KG1 (cell line): Measurements from ENCODE around the gene KLC3.

Experiments used
- DNase-seq: peaks from one replicate; lab custom pipeline; 2025; lab: John Stamatoyannopoulos, UW

Gene KLC3

DNA sequence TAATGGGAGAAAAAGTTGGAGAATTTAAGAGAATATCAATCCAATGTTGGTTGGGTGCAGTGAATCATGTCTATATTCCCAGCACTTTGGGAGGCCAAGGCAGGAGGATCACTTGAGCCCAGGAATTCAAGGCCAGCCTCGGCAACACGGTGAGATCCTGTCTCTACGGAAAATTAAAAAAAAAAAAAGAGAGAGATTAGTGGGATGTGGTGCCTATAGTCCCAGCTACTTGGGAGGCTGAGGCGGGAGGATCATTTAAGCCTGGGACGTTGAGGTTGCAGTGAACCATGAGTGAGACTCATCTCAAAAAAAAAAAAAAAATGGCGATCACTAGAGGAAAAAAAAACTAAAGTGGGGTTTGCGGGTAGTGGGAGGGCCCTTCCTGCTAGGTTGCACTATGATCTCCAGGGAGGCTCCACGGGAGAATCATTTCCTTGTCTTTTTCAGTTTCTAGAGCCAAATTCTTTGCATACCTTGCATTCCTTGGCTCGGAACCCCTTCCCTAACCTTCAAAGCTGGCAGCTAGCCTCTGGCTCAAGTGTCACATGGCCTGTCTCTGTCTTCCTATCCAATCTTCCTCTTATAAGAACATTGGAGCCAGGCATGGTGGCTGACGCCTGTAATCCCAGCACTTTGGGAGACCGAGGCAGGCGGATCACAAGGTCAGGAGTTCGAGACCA is 35.6 kb downstream of the KLC3 start:
- DNase-seq, result no peak

DNA sequence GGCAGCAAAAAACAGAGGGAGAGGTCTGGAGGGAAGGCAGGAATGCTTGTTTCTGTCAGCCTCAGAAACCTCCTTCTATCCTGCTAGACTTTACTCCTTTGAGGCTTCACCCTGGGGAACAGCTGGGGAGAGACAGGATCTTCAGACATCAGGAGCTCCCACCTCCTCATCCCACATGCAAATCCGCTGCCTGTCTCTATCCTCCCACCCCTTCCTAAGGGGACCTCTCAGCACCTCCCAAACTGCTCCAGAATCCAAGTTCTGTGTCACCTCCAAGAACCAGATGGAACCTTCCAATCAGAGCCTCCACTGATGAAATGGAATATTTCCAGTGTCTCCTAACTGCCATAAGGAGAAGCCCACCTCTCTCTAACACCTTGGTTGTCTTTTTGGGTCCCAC is 39.6 kb downstream of the KLC3 start:
- DNase-seq, result no peak

DNA sequence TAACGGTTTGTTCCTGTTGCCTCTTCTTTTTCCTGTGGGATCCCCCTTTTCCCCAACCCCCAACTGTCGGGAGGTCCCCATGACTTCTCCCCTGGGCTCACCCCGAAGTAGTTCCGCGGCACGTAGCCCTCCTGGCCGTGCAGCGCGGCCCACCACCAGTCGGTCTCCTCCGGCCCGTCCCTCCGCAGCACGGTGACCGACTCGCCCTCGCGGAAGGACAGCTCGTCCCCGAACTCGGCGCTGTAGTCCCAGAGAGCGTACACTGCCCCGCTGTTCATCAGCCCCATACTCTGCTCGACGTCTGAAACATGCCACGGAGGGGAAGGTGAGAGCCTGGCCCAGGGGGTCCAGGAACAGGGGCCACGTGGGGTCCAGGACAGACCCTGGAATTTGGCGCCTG is 41.9 kb downstream of the KLC3 start:
- no peak for DNase-seq

DNA sequence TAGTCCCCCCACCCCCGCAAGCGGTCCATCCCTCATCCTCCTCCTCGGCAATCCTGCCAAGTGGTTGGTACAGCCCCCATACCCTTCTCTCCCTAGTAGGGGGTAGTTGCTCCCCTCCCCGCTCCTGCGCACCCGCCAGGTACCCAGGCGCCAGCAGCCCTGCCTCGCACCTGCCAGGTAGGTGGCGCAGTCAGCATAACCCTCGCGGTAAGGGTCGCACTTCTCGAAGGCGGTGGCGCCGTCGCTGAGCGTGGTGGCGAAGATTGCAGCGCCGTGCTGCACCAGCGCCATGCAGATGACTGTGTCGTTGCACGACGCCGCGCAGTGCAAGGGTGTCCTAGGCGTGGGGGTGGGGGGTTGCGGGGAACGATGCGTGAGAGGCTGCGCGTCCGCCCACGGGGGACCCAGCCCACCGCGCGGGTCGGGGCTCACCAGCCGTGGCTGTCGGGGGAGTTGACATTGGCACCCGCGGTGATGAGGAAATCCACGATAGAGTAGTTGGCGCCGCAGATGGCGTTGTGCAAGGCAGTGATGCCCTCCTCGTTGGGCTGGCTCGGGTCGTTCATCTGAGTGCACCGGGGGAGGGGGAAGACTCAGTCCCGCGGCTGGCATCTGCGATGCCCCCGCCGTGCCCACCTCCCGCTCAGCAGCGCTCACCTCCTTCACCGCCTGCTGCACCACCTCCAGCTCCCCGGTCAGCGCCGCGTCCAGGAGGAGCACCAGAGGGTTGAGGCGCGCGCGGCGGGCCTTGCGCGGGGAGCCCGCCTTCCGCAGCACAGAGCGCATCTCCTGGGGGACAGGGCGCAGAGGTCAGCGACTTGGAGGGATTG is 45.1 kb downstream of the KLC3 start:
- DNase-seq, result no peak

DNA sequence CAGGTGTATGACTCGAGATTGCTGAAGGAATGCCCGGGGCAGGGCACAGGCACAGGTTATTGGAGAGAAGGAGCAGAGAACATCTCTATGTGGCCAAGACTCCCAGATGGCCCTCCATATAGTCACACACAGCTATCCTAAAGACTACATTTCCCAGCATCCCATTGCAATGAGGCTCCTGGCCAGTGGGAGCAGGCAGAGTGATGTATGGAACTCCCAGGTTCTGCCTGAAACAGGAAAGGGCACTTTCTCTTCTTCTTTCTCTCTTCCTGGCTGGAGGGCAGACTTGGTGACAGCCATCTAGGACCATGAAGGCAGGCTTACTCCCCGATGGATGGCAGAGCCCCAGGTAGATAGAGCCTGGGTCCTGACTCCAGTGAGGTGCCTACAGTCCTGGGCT is 50.8 kb downstream of the KLC3 start:
- no peak for DNase-seq

DNA sequence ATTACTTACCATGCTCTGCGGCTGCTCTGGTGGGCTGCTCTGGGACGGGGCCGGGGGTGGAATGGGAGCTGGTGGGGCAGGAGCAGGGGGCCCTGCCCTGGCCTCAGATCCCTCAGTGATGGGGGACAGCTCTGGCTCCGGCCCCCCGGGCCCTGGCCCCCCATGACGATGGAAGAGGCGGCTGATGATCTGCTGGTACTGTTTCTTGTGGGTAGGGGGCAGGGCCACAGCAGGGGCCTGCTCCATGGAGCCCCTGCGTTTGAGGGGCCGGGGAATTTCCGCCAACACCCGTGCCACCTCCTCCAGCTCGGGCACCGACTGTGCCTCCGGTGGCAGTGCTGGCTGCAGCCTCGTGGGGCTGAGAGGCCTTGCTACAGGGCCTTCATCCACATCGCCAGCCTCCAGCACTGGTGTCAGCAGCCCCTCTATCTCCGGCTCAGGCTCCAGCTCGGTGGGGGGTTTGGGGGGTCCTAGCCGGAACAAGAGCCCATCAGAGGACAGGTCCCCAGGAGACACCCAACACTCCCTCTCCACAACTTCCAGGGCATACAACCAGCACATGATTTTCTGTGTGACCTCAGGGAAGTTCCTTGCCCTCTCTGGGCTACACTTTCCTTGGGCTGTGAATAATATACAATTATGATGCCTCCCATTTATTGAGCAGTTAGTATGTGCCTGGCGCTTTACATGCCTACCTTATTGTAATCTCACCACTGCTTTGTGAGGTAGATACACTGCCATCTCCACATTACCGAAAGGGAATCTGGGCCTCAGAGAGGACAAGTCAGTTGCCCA is 51.5 kb downstream of the KLC3 start:
- no peak for DNase-seq

DNA sequence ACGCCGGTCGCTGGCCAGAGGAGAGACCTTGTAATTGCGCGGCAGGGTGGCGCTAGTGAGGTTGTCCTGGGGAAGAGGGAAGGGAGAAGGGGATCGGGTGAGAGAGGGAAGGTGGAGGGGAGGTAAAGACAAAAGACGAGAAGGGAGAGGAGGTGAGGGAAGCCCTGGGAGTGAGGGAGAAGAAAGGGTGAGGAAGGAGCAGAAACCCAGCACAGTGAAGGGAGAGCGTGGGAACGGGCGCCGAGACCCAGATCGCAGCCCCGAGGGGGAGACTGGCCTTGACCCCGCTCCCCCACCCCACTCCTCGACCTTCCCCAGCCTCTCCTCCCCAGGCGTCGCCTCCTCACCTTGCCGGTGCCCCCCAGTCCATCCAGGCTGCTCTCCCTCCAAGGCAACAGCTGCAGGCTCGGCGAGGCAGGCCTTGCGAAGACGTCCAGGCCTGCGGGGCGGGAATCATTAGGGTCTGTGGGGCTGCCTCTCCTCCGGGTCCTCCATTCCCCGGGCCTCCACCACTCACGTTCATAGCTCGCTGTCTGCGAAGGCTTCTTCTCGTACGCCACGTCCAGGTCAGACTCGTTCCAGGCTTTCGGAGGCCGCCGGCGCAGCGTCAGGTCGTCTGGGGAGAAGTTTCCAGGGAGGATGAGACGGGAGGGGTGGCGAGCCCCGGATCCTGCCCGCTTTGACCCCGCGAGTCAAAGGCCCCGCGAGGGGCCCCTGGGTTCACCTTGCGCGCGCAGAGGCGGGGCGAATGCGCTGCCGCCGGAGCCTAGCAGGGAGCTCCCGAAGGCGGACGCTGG is 55.5 kb downstream of the KLC3 start:
- DNase-seq, result no peak

DNA sequence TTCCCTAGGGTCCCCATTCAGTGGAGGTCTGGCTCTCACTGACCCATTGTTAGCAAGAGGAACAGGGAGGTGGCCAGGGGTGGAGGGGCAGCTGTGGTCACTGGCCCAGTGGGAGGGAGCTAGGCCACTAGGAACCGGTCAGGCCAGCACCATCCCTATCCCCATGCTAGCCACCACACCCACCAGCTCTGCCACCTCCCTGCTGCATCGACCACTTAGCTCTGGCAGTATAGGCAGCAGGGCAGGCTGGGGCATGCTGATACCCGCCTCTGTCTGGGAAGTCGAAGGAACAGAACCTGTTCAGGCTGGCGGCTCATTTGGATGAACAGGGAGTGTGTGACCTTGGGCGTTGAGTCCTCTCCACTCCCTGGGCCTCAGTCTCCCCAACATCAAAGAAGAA is 59.6 kb downstream of the KLC3 start:
- DNase-seq, result no peak
